GM18502 (cell line): ENCODE data around the gene PHF21B.

Experiments
- ATAC-seq: cut with Tn5 transposase; IDR thresholded peaks from one replicate; pipeline ENCODE4 v1.9.1; 2021; ENCODE audit warnings: mild to moderate bottlenecking; ENCODE audit not compliant: unreplicated experiment, poor library complexity

PHF21B gene

DNA sequence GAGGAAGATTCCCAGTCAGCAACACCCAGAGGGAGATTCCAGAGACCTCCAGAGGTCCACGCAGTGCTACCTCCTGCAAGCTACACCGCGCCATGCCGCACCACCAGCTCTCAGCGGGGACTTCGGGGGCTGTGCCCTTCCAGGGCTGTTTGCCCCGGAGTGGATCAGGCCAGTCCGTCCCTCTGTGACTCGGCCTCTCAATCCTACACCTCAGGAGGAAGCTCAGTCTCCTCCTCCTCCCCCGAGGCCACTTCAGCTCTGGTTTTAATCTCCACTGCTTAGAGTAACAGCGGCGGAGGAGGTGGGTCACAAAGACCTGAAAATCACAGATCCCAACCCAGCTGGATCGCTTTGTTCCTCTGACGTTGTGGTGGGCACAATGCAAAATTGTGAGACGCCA, 68.6 kb downstream of the PHF21B start:
- ATAC-seq = no peak

DNA sequence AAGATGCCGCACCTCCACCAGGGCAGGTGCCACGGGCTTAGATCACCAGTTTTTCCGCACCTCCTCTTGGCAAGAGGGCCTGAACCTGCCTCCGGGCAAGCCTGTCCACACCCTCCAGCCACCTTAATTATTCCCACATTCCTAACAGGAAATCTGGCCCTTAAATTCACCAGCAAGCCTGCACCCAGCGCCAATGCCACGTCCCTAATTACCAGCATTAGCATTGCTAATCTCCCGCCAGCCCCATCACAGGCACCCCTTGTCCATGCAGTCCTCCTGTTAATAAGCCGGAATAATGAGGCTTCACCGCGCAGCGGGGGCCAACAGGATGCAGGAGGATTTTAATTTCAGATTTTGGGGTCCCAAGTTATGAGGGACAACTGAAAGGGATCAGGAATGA, 69.7 kb downstream of the PHF21B start:
- ATAC-seq = no peak

DNA sequence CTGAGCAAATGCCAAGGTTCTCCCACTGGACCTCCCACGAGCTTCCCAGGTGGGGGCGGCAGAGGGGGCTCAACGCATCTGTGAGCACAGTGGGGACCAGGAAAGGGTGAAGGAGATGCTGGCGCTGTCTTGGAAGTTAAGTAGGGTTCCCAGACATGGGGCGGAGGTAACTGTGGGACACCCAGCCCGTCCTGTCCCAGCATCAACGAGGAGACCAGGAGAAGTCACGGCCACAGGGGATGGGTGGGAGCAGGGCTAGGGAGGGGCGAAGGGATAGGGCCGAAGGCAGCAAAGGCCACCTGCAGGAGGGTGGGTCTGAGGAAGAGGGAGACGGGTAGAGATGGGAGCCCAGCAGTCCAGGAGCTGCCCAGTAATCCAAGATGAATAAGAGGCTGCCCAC, 70.4 kb downstream of the PHF21B start:
- ATAC-seq = no peak

DNA sequence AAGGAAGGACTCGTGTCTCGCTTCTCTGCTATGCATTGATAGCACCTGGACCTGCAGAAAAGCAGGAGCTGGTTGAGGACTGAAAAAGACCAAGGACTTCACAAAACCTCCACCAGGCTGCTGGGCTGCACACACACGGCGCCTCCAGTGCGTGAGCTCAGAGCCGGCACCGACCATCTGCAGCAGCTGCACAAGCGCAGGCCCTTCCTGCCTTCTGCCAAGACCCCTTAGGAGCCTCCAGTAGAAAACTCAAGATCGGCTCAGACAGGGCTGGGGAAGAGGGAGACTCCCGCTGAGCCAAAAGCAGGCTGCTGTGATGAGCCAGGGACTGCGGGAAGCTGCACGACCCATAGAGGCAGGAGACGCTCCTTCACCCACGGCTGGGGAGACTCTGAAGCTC, 70.9 kb downstream of the PHF21B start:
- no peak for ATAC-seq

DNA sequence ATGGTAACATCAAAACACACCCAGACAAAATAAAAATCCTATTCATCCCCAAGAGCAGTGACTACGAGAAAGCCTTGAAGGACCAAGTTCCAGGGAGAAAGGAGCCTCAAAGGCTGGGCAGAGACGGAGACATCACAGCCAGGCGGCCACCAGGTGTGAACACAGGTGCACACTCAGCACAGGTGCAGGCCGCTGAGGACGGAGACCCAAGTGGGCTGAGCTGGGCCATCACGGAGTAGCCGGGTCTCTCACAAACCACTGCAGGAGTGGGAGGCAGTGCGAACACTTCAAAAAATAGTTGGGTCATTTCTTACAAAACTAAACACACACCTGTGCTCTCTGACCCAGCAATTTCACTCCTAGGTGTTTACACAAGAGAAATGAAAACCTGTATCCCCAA, 72.6 kb downstream of the PHF21B start:
- ATAC-seq = no peak

DNA sequence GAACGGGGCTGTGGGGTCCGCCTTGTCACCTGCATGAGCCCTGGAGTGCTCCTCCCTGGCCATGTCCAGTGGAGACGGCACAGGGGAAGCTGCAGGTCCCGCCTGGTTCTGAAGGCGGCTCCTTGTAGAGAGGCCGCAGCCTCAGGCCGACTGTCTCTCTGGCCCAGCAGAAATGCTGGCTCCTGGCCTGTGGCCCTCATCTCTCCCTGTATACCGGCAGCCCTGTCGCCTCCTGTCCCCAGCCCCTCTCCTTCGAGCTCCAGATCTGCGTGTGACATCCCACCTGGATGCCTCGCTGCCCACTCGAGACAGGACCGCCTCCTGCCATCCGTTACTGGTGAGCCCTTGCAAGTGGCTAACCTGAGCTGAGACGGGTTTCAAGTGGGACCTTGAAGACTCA, 73.6 kb downstream of the PHF21B start:
- ATAC-seq = no peak

DNA sequence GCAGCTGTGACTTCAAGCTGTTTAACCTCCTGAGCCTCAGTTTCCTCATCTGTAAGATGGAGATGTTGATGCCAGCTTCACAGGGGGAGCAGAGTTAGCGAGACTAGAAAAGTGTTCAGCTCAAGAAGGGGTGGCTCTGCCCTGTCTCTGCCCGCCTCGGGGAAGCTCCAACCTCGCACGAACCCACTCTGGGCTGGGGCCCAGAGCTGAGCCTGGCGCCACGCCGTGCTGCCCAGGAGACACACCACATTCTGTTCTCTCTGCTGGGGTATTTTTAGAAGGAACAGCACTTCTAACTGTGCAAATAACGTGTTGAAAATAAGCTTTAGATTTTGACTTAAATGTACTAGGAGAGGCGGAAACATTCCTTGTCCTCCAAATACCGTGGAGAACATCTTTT, 74.1 kb downstream of the PHF21B start:
- ATAC-seq = no peak

DNA sequence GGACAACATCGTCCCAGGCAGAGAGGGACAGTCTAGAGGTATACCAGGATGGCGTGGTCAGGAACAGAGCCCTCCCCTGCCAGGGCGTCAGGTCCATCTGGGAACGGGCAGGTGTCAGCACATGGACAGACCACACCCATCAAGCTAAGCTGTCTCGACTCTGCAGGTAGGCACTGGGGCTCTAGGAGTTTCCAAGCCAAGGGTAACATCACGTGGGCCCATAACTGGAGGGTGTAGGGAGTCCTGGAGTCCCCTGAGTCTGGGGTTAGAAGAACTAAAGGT, 75.4 kb downstream of the PHF21B start:
- ATAC-seq = no peak

DNA sequence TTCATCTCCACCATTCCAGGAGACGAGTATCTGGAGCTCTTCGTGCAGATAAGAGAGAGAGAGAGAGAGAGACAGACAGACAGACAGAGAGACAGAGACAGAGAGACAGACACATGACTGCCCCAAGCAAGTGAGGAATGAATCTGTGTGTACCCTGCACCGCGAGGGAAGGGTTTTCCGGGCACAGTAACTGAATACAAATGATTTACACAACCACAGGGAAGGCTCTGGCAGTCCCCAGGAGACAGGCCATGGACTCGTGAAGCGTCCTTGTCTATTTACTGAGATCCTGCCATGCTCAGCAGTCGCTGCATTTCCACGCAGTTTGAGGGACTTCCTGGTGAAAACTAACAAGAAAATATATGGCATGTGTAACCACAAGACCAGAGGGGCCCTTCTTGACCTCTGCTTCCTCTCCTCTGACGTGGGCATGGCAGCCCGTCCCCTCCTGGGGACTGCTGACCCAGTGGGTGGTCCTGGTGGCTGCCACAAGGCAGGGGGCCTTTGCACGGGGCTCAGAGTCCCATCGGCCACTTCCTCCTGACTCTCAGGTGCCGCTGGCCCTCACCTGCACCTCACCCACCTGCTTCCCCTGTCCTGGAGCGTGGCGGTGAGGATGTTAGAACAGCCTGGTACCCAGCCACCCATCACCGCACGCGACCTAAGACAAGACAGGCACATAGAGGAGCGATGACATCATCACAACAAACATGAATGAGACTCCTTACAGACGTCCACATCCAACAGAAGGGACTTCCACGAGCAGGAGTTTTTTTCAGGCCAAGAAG, 75.9 kb downstream of the PHF21B start:
- ATAC-seq = no peak

DNA sequence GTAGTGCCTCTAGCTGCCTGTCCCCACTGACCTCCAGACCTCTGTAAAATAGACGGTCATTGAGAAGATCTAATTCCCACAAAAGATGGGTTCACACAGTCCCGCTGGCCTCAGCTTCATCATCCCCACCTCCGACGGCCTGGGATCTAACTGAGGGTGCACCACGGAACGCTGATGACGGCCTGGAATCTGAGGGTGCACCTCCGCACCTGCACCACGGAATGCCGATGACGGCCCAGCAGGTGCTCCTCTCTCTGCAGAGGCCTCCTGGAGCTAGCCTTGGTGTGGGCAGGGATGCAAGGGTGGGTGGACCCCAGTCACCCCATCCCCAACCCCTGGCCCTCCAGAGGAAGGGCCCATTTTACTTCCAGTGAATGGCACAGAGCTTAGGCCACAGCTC, 77.3 kb downstream of the PHF21B start:
- ATAC-seq = no peak

DNA sequence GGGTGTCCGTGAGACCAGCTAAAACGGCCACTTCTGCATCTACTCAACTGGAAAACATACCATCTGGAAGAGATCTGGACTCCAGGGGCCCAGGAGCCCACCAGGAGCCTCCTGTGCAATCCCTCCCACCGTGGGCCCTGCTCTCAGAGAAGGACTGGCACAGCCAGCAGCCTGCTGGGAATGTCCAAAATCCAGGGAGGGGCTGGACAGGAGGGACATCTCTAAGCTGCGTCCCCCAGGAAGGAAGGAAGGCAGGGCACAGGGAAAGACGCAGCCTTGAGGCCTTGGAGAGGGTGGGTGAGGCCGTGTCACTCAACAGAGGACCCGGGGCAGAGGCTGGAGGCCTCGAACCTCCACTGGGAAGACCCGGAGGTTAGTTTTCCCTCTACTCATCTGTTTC, 78.0 kb downstream of the PHF21B start:
- ATAC-seq = no peak

DNA sequence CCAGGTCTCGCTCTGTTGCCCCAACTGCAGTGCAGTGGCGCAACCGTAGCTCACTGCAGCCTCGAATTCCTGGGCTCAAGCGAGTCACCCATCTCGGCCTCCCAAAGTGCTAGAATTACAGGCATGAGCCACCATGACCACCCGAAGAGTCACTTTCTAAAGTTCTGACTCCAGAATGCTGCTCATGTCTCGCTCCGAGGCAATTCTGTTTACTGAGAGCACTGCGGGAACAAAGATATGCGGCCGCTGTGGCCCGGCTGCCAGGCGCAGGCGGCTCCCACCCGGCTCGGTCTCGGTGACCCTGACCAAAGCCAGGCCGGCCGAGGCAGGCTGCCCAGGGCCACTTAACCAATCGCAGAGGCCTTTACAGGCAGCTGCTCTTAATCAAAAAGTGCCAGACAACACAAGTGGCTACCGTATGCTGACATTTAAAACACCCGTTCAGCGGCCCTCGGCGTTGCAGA, 78.7 kb downstream of the PHF21B start:
- ATAC-seq = no peak

DNA sequence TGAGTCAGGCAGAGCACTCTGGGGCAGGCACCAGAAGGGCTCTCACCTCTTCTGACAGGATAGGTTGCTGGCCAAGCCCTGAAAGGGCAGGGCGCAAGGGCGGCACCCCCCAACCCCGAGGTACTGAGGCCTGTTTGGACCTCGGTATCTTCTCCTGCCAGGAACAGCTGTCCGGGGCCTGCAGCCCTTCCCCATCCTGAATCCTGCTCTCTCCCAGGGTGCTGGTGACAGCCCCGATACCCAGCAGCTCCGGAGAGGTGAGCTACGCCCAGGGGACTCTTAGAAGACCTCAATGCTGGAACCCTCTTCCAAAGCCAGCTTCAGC, 79.1 kb downstream of the PHF21B start:
- no peak for ATAC-seq

DNA sequence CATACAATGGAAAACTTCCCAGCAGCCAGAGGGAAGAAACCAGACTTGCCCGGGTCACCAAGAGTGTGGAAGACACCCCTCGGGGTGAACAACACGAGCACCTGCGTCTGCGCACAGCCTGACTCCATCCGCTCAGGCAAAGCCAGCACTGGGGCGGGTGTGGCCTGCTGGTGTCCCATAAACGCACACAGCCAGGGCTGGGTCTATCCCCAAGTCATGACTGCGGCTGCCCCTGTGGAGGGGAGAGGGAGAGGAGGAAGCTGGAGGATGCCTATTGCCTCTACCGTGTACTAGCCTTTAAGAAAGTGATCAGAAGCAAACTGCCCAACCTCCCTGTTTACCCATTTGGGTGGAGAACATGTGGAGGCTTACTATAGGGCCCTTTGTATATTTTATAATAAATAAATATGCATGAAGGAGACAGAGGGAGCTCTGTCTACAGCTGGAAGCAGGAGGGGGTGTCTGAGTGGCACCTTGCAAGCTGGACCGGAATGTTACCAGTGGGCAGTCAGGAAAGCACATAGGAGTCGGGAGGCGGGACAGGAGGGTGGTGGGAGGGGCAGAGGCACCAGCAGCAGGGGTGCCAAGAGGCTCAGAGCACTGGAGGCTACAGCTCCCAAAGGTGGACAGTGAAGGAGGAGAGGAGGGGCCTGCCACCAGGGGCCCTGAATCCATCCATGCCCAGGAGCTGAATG, 79.6 kb downstream of the PHF21B start:
- ATAC-seq = no peak

DNA sequence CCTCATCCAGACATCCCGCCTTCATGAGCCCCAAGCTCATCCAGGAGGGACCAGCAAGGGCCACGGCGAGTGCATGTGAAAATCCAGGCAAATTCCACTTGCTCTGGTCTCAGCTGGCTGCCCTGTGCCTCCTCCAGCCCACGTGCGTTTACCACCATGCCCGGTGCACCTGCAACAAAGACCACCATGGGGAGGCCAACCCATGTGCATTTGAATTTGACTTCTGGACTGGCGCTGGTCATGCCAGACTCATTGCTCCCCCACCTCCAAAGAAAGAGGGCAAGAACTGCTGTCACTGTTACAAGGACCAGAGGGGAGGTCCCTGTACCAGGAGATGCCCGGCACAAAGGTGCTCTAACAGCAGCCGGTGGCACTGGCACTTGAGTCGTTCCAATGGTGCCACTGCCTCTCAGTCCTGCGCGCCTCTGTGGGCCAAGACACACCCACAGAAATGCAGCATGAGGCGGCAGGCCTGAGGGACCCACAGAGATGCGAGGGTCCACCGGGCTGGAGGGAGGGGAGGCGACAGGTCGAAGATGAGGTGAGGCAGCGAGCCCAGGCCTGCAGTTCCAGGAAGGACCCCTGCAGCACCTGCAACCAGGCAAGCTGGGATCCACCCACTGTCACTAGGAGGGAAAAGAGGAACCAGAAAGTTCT, 80.3 kb downstream of the PHF21B start:
- no peak for ATAC-seq

DNA sequence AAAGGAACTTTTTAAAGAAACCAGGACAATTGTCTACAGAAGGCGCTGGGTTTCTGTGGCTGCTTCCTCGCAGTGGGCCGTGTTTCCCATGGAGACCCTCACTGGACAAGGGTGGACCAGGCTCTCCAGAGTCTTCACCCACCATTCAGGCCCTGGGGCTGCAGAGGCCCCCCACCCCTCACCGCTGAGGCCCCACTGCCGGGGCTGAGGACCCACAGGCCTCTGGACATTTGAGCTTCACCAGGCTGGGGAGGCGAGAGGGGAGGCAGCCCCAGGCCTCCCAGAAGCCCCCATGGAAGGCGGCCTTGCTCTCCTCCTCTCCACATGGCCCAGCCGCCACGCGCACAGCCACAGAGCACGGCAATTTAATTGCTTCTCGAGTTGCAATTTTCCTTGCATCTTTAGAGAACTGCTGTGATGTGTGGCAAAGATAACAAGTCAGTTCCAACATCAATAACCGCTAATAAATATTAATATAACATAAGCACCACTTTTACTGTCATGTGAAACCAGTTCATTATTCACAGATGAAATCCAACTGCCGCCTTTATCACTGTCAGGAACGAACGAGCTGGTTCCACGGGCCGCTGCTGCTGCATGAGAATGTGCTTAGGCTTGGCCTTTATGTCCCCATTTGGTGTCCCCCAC, 81.0 kb downstream of the PHF21B start:
- no peak for ATAC-seq

DNA sequence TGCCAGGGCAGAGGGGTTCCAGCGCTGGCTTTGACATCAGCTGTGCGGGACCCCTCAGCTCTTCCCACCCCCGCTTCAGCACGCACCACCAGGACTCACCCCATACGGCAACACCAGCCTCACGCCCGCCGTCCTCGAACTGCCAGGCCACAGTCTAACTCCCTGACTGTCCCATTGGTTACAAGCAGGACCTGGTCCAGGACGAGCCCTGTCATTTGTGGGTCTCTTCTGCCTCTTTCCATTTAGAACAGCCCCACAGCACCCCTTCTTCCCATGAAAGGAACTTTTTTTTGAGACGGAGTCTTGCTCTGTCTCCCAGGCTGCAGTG, 81.7 kb downstream of the PHF21B start:
- ATAC-seq = no peak

DNA sequence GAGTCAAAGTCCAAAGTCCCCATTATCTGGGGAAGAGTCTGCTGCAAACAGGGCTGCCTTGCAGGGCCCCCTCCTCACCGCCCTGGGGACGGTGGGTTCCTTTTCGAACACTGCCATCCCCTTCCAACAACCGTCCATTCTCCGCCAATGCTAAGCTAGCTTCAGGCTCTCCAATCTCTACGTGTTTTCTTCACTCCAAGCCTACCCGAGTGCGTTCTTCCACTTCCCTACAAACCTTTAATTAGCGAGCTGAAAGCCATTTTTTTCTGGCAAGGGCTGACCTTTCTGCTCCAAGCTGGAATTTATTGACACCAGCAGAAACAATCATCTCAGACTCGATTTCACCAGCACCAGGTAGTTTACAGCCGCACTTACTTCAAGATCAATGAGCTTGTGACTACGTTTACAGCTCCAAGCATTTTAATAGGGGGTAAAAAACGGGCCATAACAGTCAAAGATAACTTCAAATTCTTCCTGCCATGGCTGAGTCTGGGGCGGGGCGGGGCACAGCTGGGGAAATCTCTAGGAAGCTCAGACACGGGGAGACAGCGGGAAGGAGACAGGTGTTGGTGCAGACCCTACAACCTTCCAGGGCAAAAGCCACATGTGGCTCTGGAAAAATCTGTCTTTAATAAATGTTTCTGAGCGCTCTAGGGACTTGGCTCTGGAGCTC, 82.2 kb downstream of the PHF21B start:
- no peak for ATAC-seq

DNA sequence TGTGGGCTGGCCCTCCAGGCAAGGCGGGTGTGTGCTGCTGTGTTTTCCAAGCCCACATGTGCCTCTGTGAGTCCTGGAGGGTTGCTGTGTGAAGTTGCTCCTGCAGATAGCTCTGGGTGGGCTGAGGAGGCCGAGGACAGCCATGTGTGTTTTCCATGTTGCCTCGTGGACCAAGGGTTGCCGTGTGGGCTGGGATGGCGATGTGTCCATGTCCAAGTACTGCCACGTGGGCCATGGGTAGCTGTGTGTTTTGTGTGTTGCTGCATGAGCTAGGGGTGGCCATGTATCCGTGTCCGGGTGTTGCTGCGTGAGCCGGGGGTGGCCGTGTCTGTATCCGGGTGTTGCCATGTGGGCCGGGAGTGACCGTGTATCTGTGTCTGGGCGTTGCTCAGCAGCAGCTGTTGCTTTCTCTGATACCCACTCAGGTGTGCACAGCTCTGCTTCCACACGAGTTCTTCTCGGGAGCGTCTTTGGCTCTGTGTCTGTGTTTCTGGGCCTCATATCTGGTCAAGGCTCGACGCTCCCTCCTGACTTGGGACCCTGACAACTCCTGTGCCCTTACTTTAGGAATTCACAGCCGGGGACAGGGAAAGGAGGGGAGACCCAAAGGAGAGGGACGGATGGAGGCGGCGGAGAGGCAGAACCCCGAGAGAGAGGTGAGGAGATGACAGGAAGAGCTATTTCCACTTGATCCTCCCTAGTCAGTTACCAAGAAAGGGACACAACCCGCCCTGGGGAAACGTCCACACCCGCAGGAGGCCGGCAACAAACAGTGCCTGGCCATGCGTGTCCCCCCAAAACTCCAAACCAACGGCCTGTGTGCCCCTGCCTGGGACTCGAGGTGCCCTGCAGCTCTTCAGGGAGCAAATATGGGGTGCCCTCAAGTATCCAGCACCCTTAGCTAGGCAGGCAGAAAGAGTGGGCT, 83.1 kb downstream of the PHF21B start:
- ATAC-seq = no peak

DNA sequence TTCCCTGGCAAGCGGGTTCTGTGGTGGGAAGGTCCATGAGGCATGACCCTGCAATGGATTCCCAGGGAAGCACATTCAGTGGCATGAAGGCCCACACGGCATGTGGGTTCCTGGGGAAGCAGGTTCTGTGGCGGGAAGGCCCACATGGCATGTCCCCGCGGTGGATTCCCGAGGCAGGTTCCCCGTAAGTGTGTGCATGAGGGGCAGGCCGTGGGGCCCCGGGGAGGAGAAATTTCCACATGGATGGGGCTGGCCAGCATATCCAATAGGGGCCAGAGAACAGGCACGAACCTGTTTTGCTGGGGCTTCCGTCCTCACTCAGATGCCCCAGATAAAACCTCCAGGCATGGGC, 83.7 kb downstream of the PHF21B start:
- no peak for ATAC-seq
